Measurements from ENCODE around the gene HSD17B1. TPM values are rescaled to one million over a fixed set of nuclear protein-coding genes. Genes with fewer than 3 reads are reported as not detected.

Gene HSD17B1
- total and polyA plus RNA-seq, 2 of the 13 experiments (the other 11 are each of a cell fraction or from before 2014, with no cell fraction given) = 0.54 to 0.93 TPM

GRCh38 chr17:42519546-42520491 is 32.9 kb upstream of the HSD17B1 start (continued):
- TF ChIP-seq YEATS2 (CRISPR knock-in tag; IDR thresholded peaks at IDR 0.05; ENCODE audit: borderline replicate concordance) (0 out of 2 replicates have a peak, but pooled peaks have one; percentile 28), NR3C1 (CRISPR knock-in tag; IDR thresholded peaks at IDR 0.05) (no peak), GLMP (CRISPR knock-in tag; IDR thresholded peaks at IDR 0.05; ENCODE audit: borderline replicate concordance) (no peak), HNF4A (CRISPR knock-in tag; IDR thresholded peaks at IDR 0.05) (no peak), GRHL1 (CRISPR knock-in tag; conservative IDR thresholded peaks at IDR 0.05) (no peak), FOXC1 (CRISPR knock-in tag; IDR thresholded peaks at IDR 0.05; ENCODE audit: borderline replicate concordance) (no peak), KLF15 (CRISPR knock-in tag; IDR thresholded peaks at IDR 0.05; ENCODE audit: borderline replicate concordance) (no peak), ZNF33B (CRISPR knock-in tag; IDR thresholded peaks at IDR 0.05) (no peak), WIZ (CRISPR knock-in tag; IDR thresholded peaks at IDR 0.05) (no peak), GABPA (IDR thresholded peaks at IDR 0.05; ENCODE audit: low read depth, low read length) (no peak), GABPA (CRISPR knock-in tag; IDR thresholded peaks at IDR 0.05; ENCODE audit: low read depth) (no peak), ZNF7 (CRISPR knock-in tag; IDR thresholded peaks at IDR 0.05) (no peak), ZFP91 (CRISPR knock-in tag; IDR thresholded peaks at IDR 0.05; ENCODE audit: borderline replicate concordance) (peak; percentile 31; the same call in 1 of the 2 replicates), NFYC (CRISPR knock-in tag; IDR thresholded peaks at IDR 0.05) (no peak), DNMT3B (CRISPR knock-in tag; conservative IDR thresholded peaks at IDR 0.05) (no peak; the same call in 1 of the 2 replicates), MIER2 (CRISPR knock-in tag; IDR thresholded peaks at IDR 0.05) (no peak; the same call in 1 of the 2 replicates), NAIF1 (CRISPR knock-in tag; IDR thresholded peaks at IDR 0.05; ENCODE audit: borderline replicate concordance) (no peak), PLSCR1 (CRISPR knock-in tag; IDR thresholded peaks at IDR 0.05; ENCODE audit: borderline replicate concordance) (no peak), MBD4 (IDR thresholded peaks at IDR 0.05; ENCODE audit: borderline replicate concordance, low read length) (no peak), ZNF143 (CRISPR knock-in tag; IDR thresholded peaks at IDR 0.05) (no peak), ARNT2 (CRISPR knock-in tag; IDR thresholded peaks at IDR 0.05; ENCODE audit: low read depth) (no peak), SYNCRIP (IDR thresholded peaks at IDR 0.05; ENCODE audit: insufficient read depth, low read depth, low read length) (no peak), SMAD9 (CRISPR knock-in tag; IDR thresholded peaks at IDR 0.05) (no peak), SAFB2 (CRISPR knock-in tag; IDR thresholded peaks at IDR 0.05; ENCODE audit: borderline replicate concordance, low read depth) (no peak), PLRG1 (conservative IDR thresholded peaks at IDR 0.05) (no peak), MTA1 (CRISPR knock-in tag; IDR thresholded peaks at IDR 0.05; ENCODE audit: borderline replicate concordance) (0 out of 2 replicates have a peak, but pooled peaks have one; percentile 8)
